ENCODE data around the gene AKR1B1.
A peak's percentile ranks its signal among the peaks of the same experiment; 100 is the strongest.

The AKR1B1 gene

DNA sequence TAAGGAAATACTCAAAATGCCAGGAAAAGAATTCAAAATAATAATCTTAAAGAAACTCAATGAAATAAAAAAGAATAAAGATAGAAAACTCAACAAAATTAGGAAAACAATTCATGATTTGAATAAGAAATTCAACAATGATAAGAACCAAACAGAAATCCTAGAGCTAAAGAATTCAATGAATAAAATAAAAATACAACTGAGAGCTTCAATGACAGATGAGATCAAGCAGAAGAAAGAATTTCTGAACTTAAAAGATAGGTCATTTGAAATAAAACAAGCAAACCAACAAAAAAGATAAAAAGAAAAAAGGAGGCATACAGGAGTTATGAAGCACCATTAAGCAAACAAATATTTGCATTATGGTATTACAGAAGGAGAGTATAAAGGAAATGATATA, 5.6 kb upstream of the AKR1B1 start:
- in situ Hi-C loops (cut with HindIII; ENCODE audit: low sequenced_read_pairs): no loop called here
- TF ChIP-seq, protein P1, sequence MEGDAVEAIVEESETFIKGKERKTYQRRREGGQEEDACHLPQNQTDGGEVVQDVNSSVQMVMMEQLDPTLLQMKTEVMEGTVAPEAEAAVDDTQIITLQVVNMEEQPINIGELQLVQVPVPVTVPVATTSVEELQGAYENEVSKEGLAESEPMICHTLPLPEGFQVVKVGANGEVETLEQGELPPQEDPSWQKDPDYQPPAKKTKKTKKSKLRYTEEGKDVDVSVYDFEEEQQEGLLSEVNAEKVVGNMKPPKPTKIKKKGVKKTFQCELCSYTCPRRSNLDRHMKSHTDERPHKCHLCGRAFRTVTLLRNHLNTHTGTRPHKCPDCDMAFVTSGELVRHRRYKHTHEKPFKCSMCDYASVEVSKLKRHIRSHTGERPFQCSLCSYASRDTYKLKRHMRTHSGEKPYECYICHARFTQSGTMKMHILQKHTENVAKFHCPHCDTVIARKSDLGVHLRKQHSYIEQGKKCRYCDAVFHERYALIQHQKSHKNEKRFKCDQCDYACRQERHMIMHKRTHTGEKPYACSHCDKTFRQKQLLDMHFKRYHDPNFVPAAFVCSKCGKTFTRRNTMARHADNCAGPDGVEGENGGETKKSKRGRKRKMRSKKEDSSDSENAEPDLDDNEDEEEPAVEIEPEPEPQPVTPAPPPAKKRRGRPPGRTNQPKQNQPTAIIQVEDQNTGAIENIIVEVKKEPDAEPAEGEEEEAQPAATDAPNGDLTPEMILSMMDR (IDR thresholded peaks at IDR 0.05; ENCODE audit: low read depth, low read length, missing control alignments): no peak
- no peak overlapping the region for H3K4me3 ChIP-seq (ENCODE audit: low read depth, low read length)
- no peak for DNase-seq (ENCODE audit: low read depth)

DNA sequence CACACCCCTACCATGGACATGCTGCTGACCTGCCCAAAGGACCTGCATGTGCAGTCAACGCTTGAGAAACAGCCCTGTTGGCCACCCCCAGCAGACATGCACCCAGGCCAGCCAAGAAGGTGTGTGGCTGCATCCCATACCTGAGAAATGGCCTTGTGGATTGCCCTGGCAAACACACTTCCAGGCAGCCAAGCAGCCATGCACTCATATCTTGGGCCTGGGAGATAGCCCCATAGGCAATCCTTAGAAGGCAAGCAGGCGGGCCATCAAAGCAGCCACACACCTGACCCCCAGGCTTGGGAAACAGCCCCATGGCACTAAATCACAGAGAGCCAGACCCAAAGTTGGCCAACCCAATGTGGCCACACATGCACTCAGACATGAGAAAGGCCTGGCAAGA, 4.9 kb upstream of the AKR1B1 start:
- in situ Hi-C loops (cut with HindIII; ENCODE audit: low sequenced_read_pairs): no loop called here
- TF ChIP-seq, protein P1 (IDR thresholded peaks at IDR 0.05; ENCODE audit: low read depth, low read length, missing control alignments): no peak
- H3K4me3 ChIP-seq (ENCODE audit: low read depth, low read length): no peak overlapping the region

DNA sequence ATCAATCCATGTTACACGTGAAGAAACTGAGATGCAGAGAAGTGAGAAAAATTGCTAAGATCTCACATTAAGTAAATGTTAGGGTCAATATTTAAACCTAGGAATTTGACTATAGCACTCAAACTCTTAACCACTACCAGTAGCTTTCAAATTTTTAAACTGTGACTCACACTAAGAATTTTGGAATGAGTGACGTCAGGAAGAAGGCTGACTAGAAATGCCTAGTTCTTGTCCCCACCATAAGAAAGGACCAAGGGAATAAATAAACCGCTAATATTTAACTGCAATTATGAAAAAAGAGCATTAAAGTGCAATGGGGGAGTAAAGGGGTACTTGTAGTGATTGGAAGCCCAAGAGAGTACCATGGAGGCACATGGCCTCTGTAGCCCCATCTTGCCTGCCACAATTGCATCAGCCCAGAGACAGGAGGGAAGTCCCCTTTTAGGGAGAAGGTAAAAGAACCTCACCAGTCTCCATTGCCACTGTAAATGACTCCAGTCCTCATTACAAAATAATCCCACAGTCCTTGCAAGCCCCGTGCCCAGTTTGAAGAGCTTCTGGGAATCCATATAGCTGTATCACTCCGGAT, 3.5 kb upstream of the AKR1B1 start:
- in situ Hi-C loops (cut with HindIII; ENCODE audit: low sequenced_read_pairs): no loop called here
- DNase-seq (ENCODE audit: low read depth): peak; percentile 58
- TF ChIP-seq, protein P1 (IDR thresholded peaks at IDR 0.05; ENCODE audit: low read depth, low read length, missing control alignments): no peak
- H3K4me3 ChIP-seq (ENCODE audit: low read depth, low read length): no peak overlapping the region

More for the DNA sequence above, 4.9 kb upstream of the AKR1B1 start:
- no peak for DNase-seq (ENCODE audit: low read depth)

DNA sequence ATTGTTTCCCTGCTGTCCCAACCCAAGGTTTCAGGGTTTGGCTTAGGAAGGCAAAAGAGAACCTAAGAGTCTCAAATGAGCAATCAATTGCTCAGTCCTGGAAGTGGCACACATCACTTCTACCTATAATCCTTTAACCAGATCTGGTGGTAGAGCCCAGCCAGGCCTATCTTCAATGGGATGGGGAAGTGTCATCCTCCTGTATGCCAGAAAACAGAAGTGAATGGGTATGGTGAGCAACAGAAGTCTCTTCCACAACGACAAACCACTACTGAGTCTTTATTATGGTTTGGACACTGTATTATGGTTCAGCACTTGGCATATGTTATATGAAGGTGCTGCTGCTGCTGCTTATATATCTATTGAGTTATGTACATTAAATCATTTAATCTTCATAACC, 3.0 kb upstream of the AKR1B1 start:
- in situ Hi-C loops (cut with HindIII; ENCODE audit: low sequenced_read_pairs): no loop called here
- TF ChIP-seq, protein P1 (IDR thresholded peaks at IDR 0.05; ENCODE audit: low read depth, low read length, missing control alignments): no peak
- H3K4me3 ChIP-seq (ENCODE audit: low read depth, low read length): no peak overlapping the region
- no peak for DNase-seq (ENCODE audit: low read depth)

DNA sequence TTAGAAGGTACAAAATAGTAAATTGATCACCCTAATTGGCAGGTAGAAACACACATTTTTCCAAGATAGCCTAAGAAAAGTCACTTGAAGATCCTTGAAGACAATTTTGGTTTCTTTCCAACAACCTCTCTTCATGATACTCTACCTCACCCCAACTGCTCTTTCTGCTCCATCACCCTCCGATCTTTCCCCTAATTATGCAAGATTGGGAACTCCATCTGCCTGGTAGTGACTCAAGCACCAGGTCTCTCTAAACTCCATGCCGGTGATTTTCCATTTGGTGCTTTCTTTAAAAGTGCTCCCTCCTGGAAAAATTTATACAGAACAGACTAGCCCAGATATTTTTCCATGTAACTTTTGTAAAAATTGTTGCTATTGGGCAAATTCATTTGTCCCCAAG, 1.1 kb upstream of the AKR1B1 start:
- in situ Hi-C loops (cut with HindIII; ENCODE audit: low sequenced_read_pairs): no loop called here
- H3K4me3 ChIP-seq (ENCODE audit: low read depth, low read length): no peak overlapping the region
- TF ChIP-seq, protein P1 (IDR thresholded peaks at IDR 0.05; ENCODE audit: low read depth, low read length, missing control alignments): no peak
- DNase-seq (ENCODE audit: low read depth): no peak

DNA sequence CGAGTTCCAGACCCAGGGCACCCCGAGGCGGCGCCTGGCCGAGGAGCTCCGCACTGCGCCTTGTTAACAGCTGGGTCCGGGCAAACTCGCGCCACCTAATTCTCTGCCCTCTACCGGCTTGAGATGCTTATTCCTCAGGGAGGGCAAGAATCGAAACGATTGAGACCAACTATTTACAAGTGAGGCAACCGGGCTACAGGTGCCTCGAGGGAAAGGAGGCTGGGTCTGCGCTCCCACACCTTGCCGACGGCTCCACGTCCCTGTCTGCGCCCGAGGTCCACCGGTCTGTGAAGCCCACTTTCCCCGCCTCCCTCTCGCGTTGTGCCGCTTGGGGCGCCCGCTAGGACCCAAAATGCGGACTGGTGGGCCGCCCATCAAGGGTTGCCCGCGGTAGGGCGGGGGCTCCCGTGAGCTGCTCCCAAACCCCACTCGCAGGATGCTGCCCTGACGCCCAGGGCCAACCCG, 527 bp downstream of the AKR1B1 start:
- DNase-seq (ENCODE audit: low read depth): no peak
- in situ Hi-C loops (cut with HindIII; ENCODE audit: low sequenced_read_pairs): no loop called here
- peak overlapping the region; percentile 77 for H3K4me3 ChIP-seq (ENCODE audit: low read depth, low read length)
- TF ChIP-seq, protein P1 (IDR thresholded peaks at IDR 0.05; ENCODE audit: low read depth, low read length, missing control alignments): peak; percentile 49
